AG09309 (cell line): Measurements from ENCODE around the gene SUPT20H.

Experiments used
- DNase-seq: peaks from one replicate; pipeline ENCODE4 v3.0.0-alpha.2; 2010; ENCODE audit warnings: low read depth
- H3K4me3 ChIP-seq: 2 replicates; pipeline ENCODE4 v1.5.1; 2011; ENCODE audit warnings: mild to moderate bottlenecking, low read depth, low read length, moderate library complexity; ENCODE audit not compliant: control insufficient read depth
- TF ChIP-seq, protein P1 (sequence below): IDR thresholded peaks from 2 replicates; pipeline ENCODE4 v1.5.1; 2011; ENCODE audit warnings: mild to moderate bottlenecking, low read depth, low read length, inconsistent platforms; ENCODE audit not compliant: insufficient read depth, control insufficient read depth; ENCODE audit errors: missing control alignments

Gene SUPT20H

DNA sequence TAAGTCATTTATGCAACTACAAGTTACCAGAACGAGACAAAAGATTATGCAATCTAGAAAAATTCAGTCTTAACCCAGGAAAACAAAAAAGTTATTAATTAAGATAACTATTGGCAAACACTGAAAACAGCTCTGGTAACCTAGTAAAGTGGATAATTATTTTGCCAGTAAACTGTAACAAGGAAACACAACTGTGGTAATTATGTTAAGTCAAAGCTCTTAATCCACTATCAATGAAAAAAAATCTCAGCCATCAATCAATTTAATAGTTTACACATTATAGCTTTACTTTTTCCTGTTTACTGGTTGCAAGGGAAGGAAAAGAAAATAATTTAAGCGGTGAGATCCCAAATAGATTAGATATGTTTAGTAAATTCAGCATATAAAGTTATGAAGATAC lies 47.7 kb downstream of the SUPT20H start:
- H3K4me3 ChIP-seq: no peak overlapping the region
- no peak for DNase-seq
- TF ChIP-seq, protein P1, sequence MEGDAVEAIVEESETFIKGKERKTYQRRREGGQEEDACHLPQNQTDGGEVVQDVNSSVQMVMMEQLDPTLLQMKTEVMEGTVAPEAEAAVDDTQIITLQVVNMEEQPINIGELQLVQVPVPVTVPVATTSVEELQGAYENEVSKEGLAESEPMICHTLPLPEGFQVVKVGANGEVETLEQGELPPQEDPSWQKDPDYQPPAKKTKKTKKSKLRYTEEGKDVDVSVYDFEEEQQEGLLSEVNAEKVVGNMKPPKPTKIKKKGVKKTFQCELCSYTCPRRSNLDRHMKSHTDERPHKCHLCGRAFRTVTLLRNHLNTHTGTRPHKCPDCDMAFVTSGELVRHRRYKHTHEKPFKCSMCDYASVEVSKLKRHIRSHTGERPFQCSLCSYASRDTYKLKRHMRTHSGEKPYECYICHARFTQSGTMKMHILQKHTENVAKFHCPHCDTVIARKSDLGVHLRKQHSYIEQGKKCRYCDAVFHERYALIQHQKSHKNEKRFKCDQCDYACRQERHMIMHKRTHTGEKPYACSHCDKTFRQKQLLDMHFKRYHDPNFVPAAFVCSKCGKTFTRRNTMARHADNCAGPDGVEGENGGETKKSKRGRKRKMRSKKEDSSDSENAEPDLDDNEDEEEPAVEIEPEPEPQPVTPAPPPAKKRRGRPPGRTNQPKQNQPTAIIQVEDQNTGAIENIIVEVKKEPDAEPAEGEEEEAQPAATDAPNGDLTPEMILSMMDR: no peak

DNA sequence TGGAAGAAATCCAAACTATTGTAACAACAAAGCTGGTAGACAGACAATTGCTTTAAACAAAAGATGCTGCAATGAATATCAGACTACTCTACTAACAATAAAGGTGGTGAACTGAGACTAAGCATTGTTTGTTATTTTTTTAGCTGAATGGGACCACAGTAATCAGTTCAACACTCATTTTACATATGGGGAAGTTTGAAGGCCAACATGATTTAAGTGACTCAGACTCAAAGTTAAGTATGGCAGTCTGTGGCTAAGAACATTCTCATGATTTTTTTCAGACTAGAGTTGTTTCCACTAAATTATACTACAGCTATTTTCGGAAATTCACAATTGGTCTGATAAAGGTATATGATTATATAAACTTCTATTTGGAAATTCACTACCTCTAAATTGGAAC lies 48.5 kb downstream of the SUPT20H start:
- TF ChIP-seq, protein P1: no peak
- DNase-seq: no peak
- no peak overlapping the region for H3K4me3 ChIP-seq

DNA sequence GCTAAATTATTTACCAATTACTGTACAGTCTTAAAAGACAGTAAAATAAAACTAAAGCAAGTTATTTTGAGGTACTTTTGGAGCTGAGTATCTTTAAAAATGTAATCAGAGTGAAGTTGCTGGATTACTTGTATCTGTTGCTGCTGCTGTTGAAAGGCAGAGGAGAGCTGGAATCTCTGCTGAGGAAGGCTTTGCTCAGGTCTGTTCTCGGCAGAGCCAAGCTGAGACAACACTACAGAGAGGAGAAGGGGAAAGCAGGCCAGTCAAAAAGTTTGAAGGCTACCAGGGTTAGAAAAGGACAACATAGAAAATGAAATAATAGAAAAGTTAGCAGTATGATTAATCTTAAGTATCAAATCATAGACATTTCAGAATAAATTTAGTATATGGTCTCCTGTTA lies 49.1 kb downstream of the SUPT20H start:
- TF ChIP-seq, protein P1: no peak
- DNase-seq: no peak
- H3K4me3 ChIP-seq: no peak overlapping the region

DNA sequence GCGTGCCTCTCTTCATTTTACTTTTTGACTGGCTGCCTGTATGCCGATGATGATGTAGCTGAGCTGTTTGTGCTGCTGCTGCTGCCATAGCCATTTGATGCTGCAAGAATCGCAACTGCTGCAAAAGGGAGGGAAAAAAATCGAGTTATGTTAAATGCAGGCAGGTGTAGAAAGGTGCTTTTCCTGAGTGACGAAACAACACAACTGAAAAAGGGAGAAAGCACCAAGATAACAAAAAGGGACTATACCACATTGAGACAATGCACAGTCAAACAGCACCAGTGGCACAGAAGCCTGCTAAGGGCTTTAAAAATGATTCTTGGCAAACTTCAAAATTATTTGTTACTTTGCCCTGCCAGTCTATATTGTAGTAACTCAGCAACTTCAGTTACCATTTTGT lies 49.8 kb downstream of the SUPT20H start:
- H3K4me3 ChIP-seq: no peak overlapping the region
- TF ChIP-seq, protein P1: no peak
- no peak for DNase-seq

DNA sequence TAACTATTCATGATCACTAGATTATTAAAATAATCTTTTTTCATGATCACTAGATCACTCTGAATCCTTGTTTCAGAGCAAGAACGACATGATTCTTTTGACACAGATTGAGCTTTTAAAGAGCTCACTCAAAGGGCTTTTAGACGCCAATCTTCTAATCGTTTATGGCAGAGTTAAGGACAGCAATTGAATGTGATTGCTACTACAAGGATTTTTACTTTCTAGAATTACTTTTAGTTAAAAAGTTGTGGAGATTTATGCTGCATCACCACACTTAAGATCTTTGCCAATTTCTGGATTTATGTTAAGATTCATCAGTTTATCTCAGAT lies 57.6 kb downstream of the SUPT20H start:
- TF ChIP-seq, protein P1: no peak
- no peak for DNase-seq
- H3K4me3 ChIP-seq: peak overlapping the region; percentile 78

DNA sequence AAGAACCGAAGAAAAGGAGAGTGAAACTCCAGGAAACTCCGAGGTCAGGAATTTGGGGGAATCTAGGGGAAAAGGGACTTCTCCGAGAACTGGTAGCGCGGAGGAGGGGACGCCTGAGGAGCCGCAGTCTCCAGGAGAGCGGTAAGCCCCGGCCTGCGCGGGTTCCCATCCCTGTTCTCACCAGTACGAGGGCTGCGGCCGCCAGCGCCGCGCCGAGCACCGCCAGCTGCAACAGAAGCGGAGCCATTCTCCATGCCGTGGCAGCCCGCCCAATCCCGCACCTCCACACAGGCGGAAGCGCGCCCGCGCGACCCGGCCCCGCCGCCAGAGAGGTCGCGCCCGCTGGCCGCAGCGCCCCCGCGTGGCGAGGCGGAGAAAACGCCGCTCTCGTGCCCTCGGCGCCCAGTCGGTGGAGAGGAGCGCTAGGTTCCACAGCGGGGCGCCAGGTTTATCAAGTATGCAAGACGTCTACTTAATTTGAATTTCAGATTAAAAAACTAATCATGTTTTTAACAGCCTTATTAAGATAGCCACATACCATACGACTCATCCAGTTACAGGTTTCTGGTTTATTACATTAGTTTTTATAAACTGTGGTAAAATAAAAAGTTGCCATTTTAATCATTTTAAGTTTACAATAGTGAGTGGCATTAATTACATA lies 60.3 kb downstream of the SUPT20H start, which contains the start of gene ALG5:
Gene ALG5 (minus strand): TSS at position 287 of the 661 bp plus-strand sequence. CDS start 40 bp downstream, at position 247.
- peak within 1 kb of the TSS; percentile 92 for H3K4me3 ChIP-seq

More for the DNA sequence above, 60.3 kb downstream of the SUPT20H start, which contains the start of gene ALG5:
- peak; percentile 38 for DNase-seq
- TF ChIP-seq, protein P1: peak; percentile 65
